BJ (cell line): ENCODE measurements around the gene MGAT1. TPM values are rescaled to one million over a fixed set of nuclear protein-coding genes. Genes with fewer than 3 reads are reported as not detected.

Experiments
- CTCF ChIA-PET: fragments of 350-600 bp; formaldehyde crosslinking; extraction: SDS; loops from one replicate; lab custom pipeline; 2021; ENCODE audit warnings: antibody characterized with exemption, inconsistent platforms; lab: Yijun Ruan, JAX
- POLR2A ChIA-PET: fragments of 300-600 bp; sonication (Branson Sonifier 250); formaldehyde crosslinking; extraction: SDS; loops from one replicate; lab custom pipeline; 2021; ENCODE audit warnings: antibody characterized with exemption; lab: Charles Lee
- DNase-seq: peaks from one replicate; pipeline ENCODE4 v3.0.0-alpha.2; 2011; ENCODE audit warnings: low read depth
- H3K27me3 ChIP-seq: 2 replicates; pipeline ENCODE4 v1.6.0; 2011; ENCODE audit warnings: low read length; ENCODE audit not compliant: control insufficient read depth, insufficient read depth
- H3K36me3 ChIP-seq: 2 replicates; pipeline ENCODE4 v1.5.1; 2011; ENCODE audit warnings: low read length; ENCODE audit not compliant: control insufficient read depth, insufficient read depth
- H3K4me3 ChIP-seq: 2 replicates; pipeline ENCODE4 v1.5.1; 2011; ENCODE audit warnings: low read depth, mild to moderate bottlenecking, control low read depth, low read length
- CTCF ChIP-seq: IDR thresholded peaks from 2 replicates; pipeline ENCODE4 v1.5.1; 2011; ENCODE audit warnings: low read depth, mild to moderate bottlenecking, control low read depth, inconsistent platforms, low read length, moderate library complexity; ENCODE audit not compliant: insufficient read depth
- polyA plus RNA-seq: library from polyadenylated mRNA; depleted of rRNA; stranded (reverse); fragments of >200 nt; gene quantifications from 2 replicates; pipeline ENCODE4 v1.2.3, GENCODE V29; 2011

Gene MGAT1
- polyA plus RNA-seq, 1 experiment = 197 TPM

GRCh38 chr5:180817893-180818674 lies 15.5 kb upstream of the MGAT1 start:
- ChIA-PET CTCF (interaction anchor here (1.1 to 1.8 kb wide), 2 partner anchors 10 to 16 kb away, joined by 3 to 5 read pairs; no protein-coding TSS in a partner anchor), POLR2A (no interaction called here)
- Histone ChIP-seq H3K36me3 (no peaks in the 10 kb centered on the region), H3K27me3 (no peaks in the 10 kb centered on the region), H3K4me3 (no peak overlapping the region)
- no peak for DNase-seq
- no peak for TF ChIP-seq CTCF

GRCh38 chr5:180816608-180817534 lies 14.3 kb upstream of the MGAT1 start:
- DNase-seq = no peak
- H3K4me3 ChIP-seq = no peak overlapping the region
- no peak for TF ChIP-seq CTCF
- no peaks in the 10 kb centered on the region for H3K27me3 ChIP-seq
- ChIA-PET POLR2A (interaction anchor here (0.6 kb wide), 1 partner anchor 15 kb away, joined by 3 read pairs; the partner anchor contains the start of gene MGAT1), CTCF (interaction anchor here (0.8 to 1.8 kb wide), 2 partner anchors 10 to 15 kb away, joined by 3 to 5 read pairs; no protein-coding TSS in a partner anchor)
- no peaks in the 10 kb centered on the region for H3K36me3 ChIP-seq

- POLR2A ChIA-PET = no interaction called here
- TF ChIP-seq CTCF = no peak
- CTCF ChIA-PET = interaction anchor here (0.7 kb wide), 1 partner anchor 15 kb away, joined by 3 read pairs; no protein-coding TSS in a partner anchor
- DNase-seq = no peak
- no peaks in the 10 kb centered on the region for H3K36me3 ChIP-seq
- H3K27me3 ChIP-seq = no peaks in the 10 kb centered on the region
- H3K4me3 ChIP-seq = no peak overlapping the region
These were observed 12.8 kb upstream of the MGAT1 start for GRCh38 chr5:180815293-180815917.

- TF ChIP-seq CTCF = no peak
- DNase-seq = no peak
- Histone ChIP-seq H3K36me3 (no peaks in the 10 kb centered on the region), H3K27me3 (no peaks in the 10 kb centered on the region), H3K4me3 (no peak overlapping the region)
- ChIA-PET POLR2A (no interaction called here), CTCF (interaction anchor here (2.3 kb wide), 1 partner anchor 11 kb away, joined by 5 read pairs; no protein-coding TSS in a partner anchor)
These were observed 10.8 kb upstream of the MGAT1 start for GRCh38 chr5:180813420-180813819.
